GM12874 (cell line): ENCODE measurements around the gene TLE6.

Experiments
- CTCF ChIP-seq: IDR thresholded peaks from 2 replicates; pipeline ENCODE4 v1.5.1; 2011; ENCODE audit warnings: low read depth, mild to moderate bottlenecking, control low read depth, low read length, moderate library complexity; ENCODE audit not compliant: insufficient read depth

The TLE6 gene

GRCh38 chr19:2984215-2984528 lies 6.8 kb downstream of the TLE6 start:
- no peak for TF ChIP-seq CTCF

- no peak for TF ChIP-seq CTCF
Observed at GRCh38 chr19:2986951-2987524, 9.7 kb downstream of the TLE6 start.

- no peak for TF ChIP-seq CTCF
Observed at GRCh38 chr19:2987797-2988196, 10.4 kb downstream of the TLE6 start.

GRCh38 chr19:2988568-2988967 lies 11.2 kb downstream of the TLE6 start:
- TF ChIP-seq CTCF = no peak

GRCh38 chr19:2989236-2989946 lies 12.0 kb downstream of the TLE6 start:
- no peak for TF ChIP-seq CTCF

GRCh38 chr19:2992958-2993357 lies 15.6 kb downstream of the TLE6 start:
- TF ChIP-seq CTCF = no peak

- no peak for TF ChIP-seq CTCF
Observed at GRCh38 chr19:2993579-2993978, 16.2 kb downstream of the TLE6 start.
